Liver (tissue), 9 donors: Measurements from ENCODE around the gene SPHK2. TPM values are rescaled to one million over a fixed set of nuclear protein-coding genes. Genes with fewer than 3 reads are reported as not detected.

ENCODE experiments used
- DNase-seq: peaks from one replicate; pipeline ENCODE4 v3.0.0-alpha.2; 2017; ENCODE audit warnings: low spot score
- H3K27ac ChIP-seq, 2 donors: one replicate each; pipeline ENCODE4 v1.7.0; 2013; ENCODE audit warnings: inconsistent platforms in 2 of 2, low read length in 2 of 2, control low read depth in 1 of 2, low read depth in 1 of 2, mild to moderate bottlenecking in 1 of 2
- H3K27me3 ChIP-seq, 4 donors: one replicate each; pipeline versions ENCODE4 v1.6.1 to v1.7.0; 2013; ENCODE audit warnings: low read length in 3 of 4, inconsistent platforms in 1 of 4, mild to moderate bottlenecking in 1 of 4, moderate library complexity in 1 of 4; ENCODE audit not compliant: control insufficient read depth in 4 of 4, insufficient read depth in 4 of 4
- H3K36me3 ChIP-seq, 4 donors: one replicate each; pipeline versions ENCODE4 v1.6.1 to v1.7.0; 2013; ENCODE audit warnings: low read length in 3 of 4, mild to moderate bottlenecking in 3 of 4, low read depth in 1 of 4, moderate library complexity in 1 of 4; ENCODE audit not compliant: control insufficient read depth in 4 of 4, insufficient read depth in 3 of 4
- H3K4me1 ChIP-seq, 4 donors: one replicate each; pipeline versions ENCODE4 v1.6.1 to v1.7.0; 2013; ENCODE audit warnings: low read length in 3 of 4, mild to moderate bottlenecking in 3 of 4, moderate library complexity in 1 of 4; ENCODE audit not compliant: control insufficient read depth in 4 of 4, insufficient read depth in 4 of 4
- H3K4me3 ChIP-seq, 3 donors: one replicate each; pipeline versions ENCODE4 v1.6.1 to v1.7.0; 2013; ENCODE audit warnings: low read length in 3 of 3, control low read depth in 1 of 3, low read depth in 1 of 3, mild to moderate bottlenecking in 1 of 3
- H3K9ac ChIP-seq, 2 donors: one replicate each; pipeline ENCODE4 v1.7.0; 2013; ENCODE audit warnings: low read length in 2 of 2, mild to moderate bottlenecking in 2 of 2, moderate library complexity in 2 of 2, control low read depth in 1 of 2, low read depth in 1 of 2
- H3K9me3 ChIP-seq, 4 donors: one replicate each; pipeline versions ENCODE4 v1.6.1 to v1.7.0; 2013; ENCODE audit warnings: low read length in 3 of 4; ENCODE audit not compliant: control insufficient read depth in 4 of 4
- CTCF ChIP-seq: fragments of 150-350 bp; IDR thresholded peaks from 2 replicates; pipeline ENCODE4 v1.5.1; 2017; ENCODE audit warnings: improper control_type of control experiment, low read depth, low read length; ENCODE audit not compliant: missing input control
- EGR1 ChIP-seq, 2 donors: IDR thresholded peaks; 2 replicates each; pipeline ENCODE4 v1.6.1; 2016 to 2018; ENCODE audit warnings: antibody characterized with exemption in 2 of 2, low read depth in 2 of 2
- FOXA2 ChIP-seq: IDR thresholded peaks from 2 replicates; pipeline ENCODE4 v1.6.1; 2016; ENCODE audit warnings: antibody characterized with exemption
- GABPA ChIP-seq, 2 donors: IDR thresholded peaks in 1 of 2; conservative IDR thresholded peaks in 1 of 2; 2 replicates each; pipeline ENCODE4 v1.6.1; 2016; ENCODE audit warnings: antibody characterized with exemption in 2 of 2, mild to moderate bottlenecking in 1 of 2, moderate library complexity in 1 of 2
- HNF4A ChIP-seq, 2 donors: conservative IDR thresholded peaks; 2 replicates each; pipeline ENCODE4 v1.6.1; 2016; ENCODE audit warnings: antibody characterized with exemption in 2 of 2, mild to moderate bottlenecking in 2 of 2
- HNF4G ChIP-seq: IDR thresholded peaks from 2 replicates; pipeline ENCODE4 v1.6.1; 2016; ENCODE audit warnings: antibody characterized with exemption
- MAX ChIP-seq: IDR thresholded peaks from 2 replicates; pipeline ENCODE4 v1.6.1; 2016; ENCODE audit warnings: antibody characterized with exemption
- NR2F2 ChIP-seq: IDR thresholded peaks from 2 replicates; pipeline ENCODE4 v1.6.1; 2016; ENCODE audit warnings: antibody characterized with exemption
- RAD21 ChIP-seq, 2 donors: IDR thresholded peaks; 2 replicates each; pipeline ENCODE4 v1.6.1; 2016; ENCODE audit warnings: antibody characterized with exemption in 2 of 2, mild to moderate bottlenecking in 2 of 2
- SP1 ChIP-seq: IDR thresholded peaks from 2 replicates; pipeline ENCODE4 v1.6.1; 2018; ENCODE audit warnings: antibody characterized with exemption, mild to moderate bottlenecking
- ZBTB33 ChIP-seq: IDR thresholded peaks from 2 replicates; pipeline ENCODE4 v1.6.1; 2016; ENCODE audit warnings: antibody characterized with exemption
- WGBS: extraction: QIAGEN DNeasy Blood & Tissue Kit; methylation state at CpG from one replicate; pipeline ENCODE4 v1.1.7; 2013; 5-methylcytosine and 5-hydroxymethylcytosine counted together
- polyA plus RNA-seq, 2 donors: library from polyadenylated mRNA; stranded (reverse) in 1 of 2; unstranded in 1 of 2; fragments of 200-250 nt in 1 of 2; fragments of >200 nt in 1 of 2; fragmentation: Nextera tagmentation in 1 of 2; extraction: Ambion mirVana in 1 of 2; gene quantifications; one replicate each; pipeline versions ENCODE4 v1.2.1 to v1.2.3, GENCODE V29; 2013 to 2015
- total RNA-seq, 2 donors: library from RNA; depleted of rRNA; stranded (reverse); fragments of >200 nt; gene quantifications; one replicate each; pipeline ENCODE4 v1.2.3, GENCODE V29; 2014
- donor health status: healthy.
- donor health status: healthy.
- donor health status: healthy.
- donor health status: healthy.
- donor health status: healthy.

The SPHK2 gene
- total and polyA plus RNA-seq, 4 donors = 9.6 to 17.3 (median 12.3) TPM

GRCh38 chr19:48670699-48671445 lies 51.6 kb downstream of the SPHK2 start:
- no peak overlapping the region for H3K4me3 ChIP-seq
- peaks cover 0 to 3% (median 0%) of the 10 kb centered on the region in 4 donors for H3K4me1 ChIP-seq
- no peak overlapping the region for H3K9ac ChIP-seq
- H3K27me3 ChIP-seq = no peaks in the 10 kb centered on the region
- no peaks in the 10 kb centered on the region for H3K9me3 ChIP-seq
- WGBS = 86% methylated on average over 21 of the region's 21 CpGs
- H3K27ac ChIP-seq = no peak overlapping the region
- DNase-seq = no peak
- no peak for TF ChIP-seq EGR1 (IDR thresholded peaks at IDR 0.05; ENCODE audit: low read depth in 2 of 2)
- no peak for TF ChIP-seq MAX
- TF ChIP-seq ZBTB33 = no peak
- TF ChIP-seq RAD21 (IDR thresholded peaks at IDR 0.05) = no peak
- TF ChIP-seq HNF4G = no peak
- no peak for TF ChIP-seq CTCF
- no peak for TF ChIP-seq GABPA (IDR thresholded peaks at IDR 0.05 in 1 of 2, conservative IDR thresholded peaks at IDR 0.05 in 1 of 2)
- TF ChIP-seq SP1 = no peak
- no peaks in the 10 kb centered on the region for H3K36me3 ChIP-seq

GRCh38 chr19:48671446-48671995 lies 52.2 kb downstream of the SPHK2 start:
- 85% methylated on average over 10 of the region's 10 CpGs for WGBS
- peaks cover 0 to 3% (median 0%) of the 10 kb centered on the region in 4 donors for H3K4me1 ChIP-seq
- no peak overlapping the region for H3K27ac ChIP-seq
- H3K4me3 ChIP-seq = no peak overlapping the region
- H3K9ac ChIP-seq = no peak overlapping the region
- no peak for TF ChIP-seq CTCF
- no peak for TF ChIP-seq HNF4G
- no peak for TF ChIP-seq HNF4A (conservative IDR thresholded peaks at IDR 0.05)
- no peak for TF ChIP-seq FOXA2
- no peak for TF ChIP-seq RAD21 (IDR thresholded peaks at IDR 0.05)
- no peak for TF ChIP-seq SP1
- TF ChIP-seq NR2F2 = no peak
- no peaks in the 10 kb centered on the region for H3K36me3 ChIP-seq
- no peaks in the 10 kb centered on the region for H3K9me3 ChIP-seq
- no peak for DNase-seq
- no peaks in the 10 kb centered on the region for H3K27me3 ChIP-seq
